T-helper 2 cell treated with Interferon-gamma antibody and Interleukin-4, amounts not matched to agents 100 ng/mL and 5 ng/mL, for 36 hours (primary cell): ENCODE data around the gene LBH. TPM values are rescaled to one million over a fixed set of nuclear protein-coding genes. Genes with fewer than 3 reads are reported as not detected.

Source experiments
- intact Hi-C: fragments of 100-400 bp; cut with micrococcal nuclease; formaldehyde crosslinking; loops from one replicate; pipeline ENCODE4 v1.15.1; 2023
- total RNA-seq: library from RNA; stranded (reverse); gene quantifications from 2 replicates; pipeline ENCODE4 v1.2.3, GENCODE V29; 2022

The LBH gene
- total RNA-seq, 1 donor from 2014 or later: 68.9 TPM

GRCh38 chr2:30272286-30272685 lies 41.0 kb downstream of the LBH start:
- intact Hi-C loops: no loop called here

GRCh38 chr2:30272761-30273573 lies 41.6 kb downstream of the LBH start:
- intact Hi-C loops: no loop called here

GRCh38 chr2:30273574-30273929 lies 42.2 kb downstream of the LBH start:
- intact Hi-C loops: no loop called here

GRCh38 chr2:30275256-30275655 lies 43.9 kb downstream of the LBH start:
- intact Hi-C loops: no loop called here

DNA sequence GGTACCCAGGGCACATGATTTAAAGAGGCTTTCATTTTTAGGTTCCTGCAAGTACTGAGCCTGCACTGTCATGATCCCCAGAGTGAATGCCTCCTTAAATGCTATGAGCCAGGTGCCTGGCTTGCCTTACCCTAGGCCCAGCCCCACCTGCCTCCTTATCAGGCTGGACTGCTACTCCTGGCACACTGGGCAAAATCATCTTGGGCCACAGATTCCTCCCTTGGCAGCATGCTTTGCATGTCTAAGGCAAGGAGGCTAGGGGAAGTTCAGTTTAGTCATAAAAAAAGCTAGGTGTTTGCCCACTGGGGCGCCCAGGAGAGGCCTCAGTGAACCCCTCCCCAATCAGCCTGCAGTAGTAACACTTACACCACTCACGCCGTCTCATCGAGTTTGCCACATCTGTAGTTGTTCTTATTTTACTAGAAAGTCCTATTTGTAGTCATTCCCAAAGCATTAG lies 45.1 kb downstream of the LBH start:
- intact Hi-C loops: no loop called here

- intact Hi-C loops: no loop called here
These were observed 46.2 kb downstream of the LBH start for GRCh38 chr2:30277582-30277981.

DNA sequence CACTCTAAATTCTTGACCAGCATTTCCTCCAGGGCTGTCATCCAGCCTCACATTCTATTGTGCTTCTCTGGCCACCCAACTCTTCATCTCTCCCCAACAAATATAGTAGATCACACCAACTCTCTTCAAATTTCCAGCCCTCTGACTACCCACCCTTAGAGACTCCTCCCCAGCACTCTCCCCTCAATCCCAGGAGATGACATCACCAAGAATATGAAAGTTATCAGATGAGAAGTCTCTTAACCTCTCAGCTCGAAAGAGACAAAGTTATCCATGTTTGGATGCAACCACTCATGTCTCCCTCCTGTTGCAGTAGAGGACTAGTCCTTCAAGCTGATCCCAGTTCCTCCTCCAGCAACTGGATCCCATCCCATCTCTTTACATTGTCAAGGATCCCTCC lies 47.1 kb downstream of the LBH start:
- intact Hi-C loops: no loop called here

GRCh38 chr2:30280596-30281434 lies 49.5 kb downstream of the LBH start:
- intact Hi-C loops: no loop called here

- intact Hi-C loops: no loop called here
These were observed 50.7 kb downstream of the LBH start for GRCh38 chr2:30282081-30282480.

DNA sequence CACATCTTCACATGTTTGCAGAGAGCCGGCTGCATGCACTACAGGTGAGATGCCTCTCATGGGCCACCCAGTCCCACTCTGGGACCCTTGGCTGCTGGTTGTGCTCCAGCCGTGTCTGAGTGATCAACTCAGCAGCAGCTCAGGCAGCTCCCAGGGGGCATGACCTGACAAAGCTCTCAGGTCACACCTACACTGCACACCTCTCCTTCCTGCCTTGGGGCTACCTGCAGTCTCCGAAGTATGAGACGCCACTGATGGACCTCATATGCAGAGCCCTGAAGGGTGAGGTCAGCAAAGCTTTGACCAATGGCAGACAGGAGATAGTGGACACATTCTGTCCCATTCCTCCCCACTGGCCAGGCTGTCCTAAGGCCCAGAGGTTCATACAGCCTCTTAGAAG lies 51.4 kb downstream of the LBH start:
- intact Hi-C loops: no loop called here

GRCh38 chr2:30283931-30284565 lies 52.7 kb downstream of the LBH start:
- intact Hi-C loops: no loop called here

DNA sequence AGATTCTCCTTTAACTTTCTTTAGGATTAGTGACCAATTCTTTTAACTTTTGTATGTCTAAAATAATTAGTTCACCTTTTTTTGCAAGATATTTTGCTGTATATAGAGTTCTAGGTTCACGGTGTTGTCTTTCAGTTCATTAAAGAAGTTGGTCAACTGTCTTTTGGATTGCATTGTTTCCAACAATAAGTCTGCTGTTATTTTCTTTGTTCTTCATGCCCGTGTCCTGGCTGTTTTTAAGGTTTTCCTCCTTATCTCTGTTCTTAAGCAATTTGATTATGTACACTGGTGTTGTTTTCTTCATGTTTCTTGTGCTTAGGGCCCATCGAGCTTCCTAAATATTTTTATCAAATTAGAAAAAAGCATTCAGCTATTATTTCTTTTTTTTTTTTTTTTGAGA lies 54.4 kb downstream of the LBH start:
- intact Hi-C loops: no loop called here

DNA sequence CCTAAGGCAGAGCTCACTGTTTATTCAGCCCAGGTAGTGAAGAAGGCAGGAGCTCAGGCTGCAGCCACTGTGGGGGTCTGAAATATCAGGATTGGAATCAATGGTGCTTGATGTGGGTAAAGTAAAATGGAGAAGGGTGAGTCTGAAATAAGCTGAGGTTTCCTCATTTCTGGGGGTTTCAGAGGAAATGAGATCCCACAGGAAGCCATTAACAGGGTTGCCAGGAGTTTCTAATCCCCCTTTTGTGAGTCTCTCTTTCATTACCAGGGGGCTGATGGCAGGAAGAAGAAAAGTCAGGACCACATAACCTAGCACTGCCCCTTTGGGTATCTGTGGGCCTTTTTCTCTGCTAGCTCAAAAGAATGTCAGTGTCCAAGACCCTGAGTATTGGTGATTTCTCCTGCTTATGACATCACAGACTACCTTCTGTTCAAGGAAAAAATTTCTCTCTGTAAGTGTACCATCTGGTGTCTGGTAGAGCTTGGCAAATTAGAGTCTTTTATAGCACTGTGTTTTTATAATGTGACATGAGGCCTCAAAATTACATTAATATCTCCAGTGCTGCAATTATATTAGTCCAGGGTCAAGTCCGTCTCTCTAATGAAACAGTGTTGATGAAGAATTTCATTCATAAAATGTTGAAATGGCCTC lies 56.0 kb downstream of the LBH start:
- intact Hi-C loops: no loop called here

- intact Hi-C loops: no loop called here
These were observed 56.7 kb downstream of the LBH start for GRCh38 chr2:30287857-30288513.

DNA sequence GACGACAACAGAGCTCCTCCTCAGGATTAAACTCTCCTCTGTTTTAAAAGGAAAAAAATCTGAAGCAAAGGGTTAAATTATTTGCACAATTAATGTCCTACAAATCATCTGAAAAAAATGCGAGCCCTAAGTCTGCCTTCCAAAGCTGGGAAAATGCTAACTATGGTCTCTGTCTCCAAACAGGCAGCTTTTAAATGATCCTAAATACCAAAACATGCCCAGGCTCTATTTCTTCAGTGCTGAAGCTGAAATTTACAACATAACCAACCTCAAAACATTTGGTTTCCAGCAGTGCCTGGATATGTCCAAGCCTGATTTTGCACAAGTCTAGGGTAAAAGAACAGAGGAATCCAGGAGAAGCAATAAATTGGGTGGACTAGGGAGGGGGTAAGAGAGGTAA lies 57.2 kb downstream of the LBH start:
- intact Hi-C loops: no loop called here

DNA sequence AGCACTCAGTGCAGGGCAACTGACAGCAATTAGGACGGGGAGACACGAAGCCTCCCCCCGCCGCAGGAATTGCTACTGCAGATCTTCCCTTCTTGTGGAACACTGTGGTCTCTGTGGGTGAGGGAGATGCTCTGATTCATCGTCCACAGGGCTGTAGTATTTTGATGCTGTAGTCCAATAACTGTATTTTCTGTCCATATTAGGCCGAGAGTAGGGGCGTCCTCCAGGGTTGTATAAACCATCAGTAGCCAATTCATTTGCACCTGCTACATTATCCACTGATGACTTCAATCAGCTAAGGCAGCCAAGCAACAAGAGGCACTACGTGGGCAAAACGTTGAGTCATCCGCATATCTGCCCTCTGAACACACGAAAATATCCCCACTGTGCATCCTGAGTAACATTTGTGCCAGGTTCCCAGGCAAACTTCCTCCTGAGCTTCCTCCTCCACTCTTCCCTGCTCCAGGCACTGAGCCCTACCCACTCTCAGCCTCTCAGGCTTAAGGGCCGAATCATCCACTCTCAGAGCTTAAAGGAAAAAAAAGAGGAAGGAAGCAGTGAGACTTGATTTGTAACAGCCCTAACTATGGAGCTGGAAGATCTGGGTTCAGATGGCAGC lies 62.1 kb downstream of the LBH start:
- intact Hi-C loops: no loop called here

DNA sequence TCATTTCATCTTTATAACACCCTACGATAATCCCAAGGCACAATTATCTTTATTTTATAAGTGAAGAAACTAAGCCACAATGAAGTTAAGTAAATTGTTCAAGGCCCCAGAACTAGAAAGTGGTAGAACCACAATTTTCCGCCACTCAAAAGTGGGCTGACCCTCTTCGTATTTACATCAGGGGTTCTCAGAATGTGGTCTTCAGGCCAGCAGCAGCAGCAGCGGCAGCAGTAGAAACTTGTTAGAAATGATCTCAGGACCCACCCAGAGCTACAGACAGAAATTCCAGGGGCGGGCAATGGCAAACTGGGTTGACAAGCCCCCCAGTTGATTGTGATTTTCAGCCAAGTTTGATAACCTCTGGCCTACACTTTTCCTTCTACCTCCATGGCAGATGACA lies 62.8 kb downstream of the LBH start:
- intact Hi-C loops: no loop called here

DNA sequence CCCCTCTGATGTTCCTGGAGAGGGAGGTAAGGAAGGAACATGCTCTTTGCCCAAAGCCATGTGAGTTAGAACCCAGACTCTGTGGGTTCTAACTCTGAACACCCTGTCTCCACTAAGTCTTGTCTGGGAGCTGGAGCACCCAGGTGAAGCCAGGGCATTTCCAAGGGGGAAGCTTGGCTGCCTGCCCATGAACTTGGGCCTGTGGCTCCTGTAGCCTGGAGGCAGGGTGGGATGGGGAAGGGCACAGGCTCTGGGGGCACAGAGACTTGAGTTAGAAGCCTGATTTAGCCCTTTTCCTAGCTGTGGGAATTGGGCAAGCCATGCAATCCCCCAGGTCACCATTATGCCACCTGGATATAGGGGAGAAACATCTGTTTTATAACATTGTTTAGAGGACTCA lies 65.2 kb downstream of the LBH start:
- intact Hi-C loops: no loop called here

GRCh38 chr2:30298302-30298701 lies 67.0 kb downstream of the LBH start:
- intact Hi-C loops: no loop called here

- intact Hi-C loops: no loop called here
These were observed 68.8 kb downstream of the LBH start for GRCh38 chr2:30300122-30300455.
